H1 (cell line): Measurements from ENCODE around the gene SMCHD1. TPM values are rescaled to one million over a fixed set of nuclear protein-coding genes. Genes with fewer than 3 reads are reported as not detected.

Experiments
- CTCF ChIA-PET: fragments of 300-600 bp; sonication (Branson Sonifier 250); formaldehyde crosslinking; loops from one replicate; lab custom pipeline; 2021; ENCODE audit not compliant: partially characterized antibody; lab: Charles Lee
- POLR2A ChIA-PET: fragments of 300-600 bp; sonication (Branson Sonifier 250); formaldehyde crosslinking; loops from one replicate; lab custom pipeline; 2021; ENCODE audit warnings: inconsistent platforms; ENCODE audit not compliant: partially characterized antibody; lab: Charles Lee
- DNase-seq, 2 experiments: peaks; one replicate each; pipeline versions ENCODE4 v3.0.0 to v3.0.0-alpha.2; 2010 to 2022; ENCODE audit warnings: low spot score in 2 of 2, low read depth in 1 of 2, mixed read lengths in 1 of 2
- FAIRE-seq: peaks from 2 replicates; lab custom pipeline; 2011; peaks lifted over from hg19 to GRCh38; lab: Jason Lieb, UNC
- H2AFZ ChIP-seq: 2 replicates; pipeline ENCODE4 v1.8.1; 2012; ENCODE audit warnings: low read length, inconsistent platforms
- H2AK5ac ChIP-seq: 2 replicates; pipeline ENCODE4 v1.6.1; 2013; ENCODE audit warnings: low read depth, low read length
- H2BK120ac ChIP-seq: replicated peaks from 2 replicates; pipeline ENCODE3; 2013; ENCODE audit warnings: low read depth, low read length, inconsistent platforms
- H2BK12ac ChIP-seq: 2 replicates; pipeline ENCODE4 v1.6.1; 2013; ENCODE audit warnings: low read depth, low read length
- H2BK15ac ChIP-seq: 2 replicates; pipeline ENCODE4 v1.6.1; 2013; ENCODE audit warnings: low read length
- H2BK20ac ChIP-seq: 2 replicates; pipeline ENCODE4 v1.6.1; 2013; ENCODE audit warnings: low read length
- H2BK5ac ChIP-seq: 2 replicates; pipeline ENCODE4 v1.6.1; 2013; ENCODE audit warnings: low read depth, low read length
- H3K14ac ChIP-seq: 2 replicates; pipeline ENCODE4 v1.6.1; 2013; ENCODE audit warnings: inconsistent platforms; ENCODE audit not compliant: insufficient read length
- H3K18ac ChIP-seq: 2 replicates; pipeline ENCODE4 v1.6.1; 2013; ENCODE audit warnings: low read length; ENCODE audit errors: extremely low read depth
- H3K23ac ChIP-seq: 2 replicates; pipeline ENCODE4 v1.6.1; 2013; ENCODE audit warnings: inconsistent platforms; ENCODE audit not compliant: insufficient read length
- H3K23me2 ChIP-seq: 2 replicates; pipeline ENCODE4 v1.6.1; 2013; ENCODE audit warnings: low read depth, low read length
- H3K27ac ChIP-seq: 2 replicates; pipeline ENCODE4 v1.6.1; 2011; ENCODE audit warnings: low read depth, low read length, inconsistent platforms
- H3K27me3 ChIP-seq, 4 experiments: replicated peaks in 1 of 4; 1 replicate in 1 of 4; 2 replicates in 3 of 4; pipeline versions ENCODE4 v1.6.1 to v1.8.1; 2011 to 2013; ENCODE audit warnings: low read length in 3 of 4, mild to moderate bottlenecking in 3 of 4, inconsistent platforms in 2 of 4, mixed read lengths in 2 of 4, moderate library complexity in 1 of 4; ENCODE audit not compliant: control insufficient read depth in 3 of 4, insufficient read depth in 3 of 4; ENCODE audit errors: extremely low read depth in 1 of 4
- H3K36me3 ChIP-seq, 4 experiments: 2 replicates each; pipeline versions ENCODE4 v1.6.1 to v1.8.1; 2011 to 2013; ENCODE audit warnings: mild to moderate bottlenecking in 4 of 4, low read length in 3 of 4, moderate library complexity in 2 of 4, control low read depth in 1 of 4, inconsistent platforms in 1 of 4; ENCODE audit not compliant: insufficient read depth in 4 of 4, control insufficient read depth in 2 of 4
- H3K4ac ChIP-seq: replicated peaks from 2 replicates; pipeline ENCODE3; 2013; ENCODE audit warnings: low read length, low read depth, mixed read lengths, inconsistent platforms; ENCODE audit not compliant: insufficient read length
- H3K4me1 ChIP-seq, 4 experiments: replicated peaks in 1 of 4; 1 replicate in 1 of 4; 2 replicates in 3 of 4; pipeline versions ENCODE4 v1.6.1 to v1.8.1; 2011 to 2013; ENCODE audit warnings: low read length in 3 of 4, inconsistent platforms in 2 of 4, mixed read lengths in 1 of 4; ENCODE audit not compliant: insufficient read depth in 4 of 4, control insufficient read depth in 3 of 4
- H3K4me2 ChIP-seq, 2 experiments: 2 replicates each; pipeline versions ENCODE4 v1.6.1 to v1.8.1; 2011 to 2013; ENCODE audit warnings: low read depth in 2 of 2, low read length in 2 of 2, control low read depth in 1 of 2, inconsistent platforms in 1 of 2, mild to moderate bottlenecking in 1 of 2; ENCODE audit not compliant: insufficient read depth in 1 of 2
- H3K4me3 ChIP-seq, 4 experiments: fragments of 200-600, 300-600 bp in 1 of 4; sonication (generic), shearing (Covaris generic), sonication (Bioruptor Twin) in 1 of 4; 2 replicates each; pipeline versions ENCODE4 v1.5.1 to v1.8.1; 2011 to 2016; ENCODE audit warnings: low read length in 4 of 4, low read depth in 3 of 4, control low read depth in 2 of 4, inconsistent platforms in 2 of 4, mild to moderate bottlenecking in 2 of 4, mixed read lengths in 1 of 4, moderate library complexity in 1 of 4; ENCODE audit not compliant: insufficient read depth in 2 of 4; ENCODE audit errors: extremely low read depth in 1 of 4
- H3K56ac ChIP-seq: replicated peaks from 2 replicates; pipeline ENCODE3; 2013; ENCODE audit warnings: low read depth, mild to moderate bottlenecking, mixed read lengths, low read length, inconsistent platforms; ENCODE audit not compliant: insufficient read length
- H3K79me1 ChIP-seq: 2 replicates; pipeline ENCODE4 v1.6.1; 2013; ENCODE audit warnings: low read depth, low read length, control low read depth
- H3K79me2 ChIP-seq, 2 experiments: 2 replicates each; pipeline versions ENCODE4 v1.6.1 to v1.8.1; 2012 to 2013; ENCODE audit warnings: low read length in 2 of 2, mild to moderate bottlenecking in 2 of 2, inconsistent platforms in 1 of 2; ENCODE audit not compliant: insufficient read depth in 2 of 2, control insufficient read depth in 1 of 2
- H3K9ac ChIP-seq, 4 experiments: replicated peaks in 1 of 4; 1 replicate in 1 of 4; 2 replicates in 3 of 4; pipeline versions ENCODE4 v1.6.1 to v1.8.1; 2011 to 2013; ENCODE audit warnings: low read depth in 3 of 4, low read length in 3 of 4, control low read depth in 2 of 4, mild to moderate bottlenecking in 2 of 4, moderate library complexity in 2 of 4, inconsistent platforms in 1 of 4; ENCODE audit errors: extremely low read depth in 1 of 4
- H3K9me3 ChIP-seq, 2 experiments: 2 replicates each; pipeline versions ENCODE4 v1.6.1 to v1.8.1; 2012 to 2013; ENCODE audit warnings: mild to moderate bottlenecking in 2 of 2, moderate library complexity in 2 of 2, control low read depth in 1 of 2, inconsistent platforms in 1 of 2, low read depth in 1 of 2, low read length in 1 of 2, mixed read lengths in 1 of 2; ENCODE audit not compliant: insufficient read depth in 2 of 2
- H4K20me1 ChIP-seq, 2 experiments: replicated peaks in 1 of 2; 2 replicates each; pipeline versions ENCODE3 to v1.8.1; 2011 to 2013; ENCODE audit warnings: inconsistent platforms in 2 of 2, low read length in 2 of 2, mild to moderate bottlenecking in 1 of 2; ENCODE audit not compliant: insufficient read depth in 2 of 2, control insufficient read depth in 1 of 2
- H4K5ac ChIP-seq: 2 replicates; pipeline ENCODE4 v1.6.1; 2013; ENCODE audit warnings: low read length, low read depth, mixed read lengths, inconsistent platforms; ENCODE audit not compliant: insufficient read length
- H4K8ac ChIP-seq: 2 replicates; pipeline ENCODE4 v1.8.0; 2013; ENCODE audit warnings: mild to moderate bottlenecking, moderate library complexity, low read length, inconsistent platforms; ENCODE audit not compliant: insufficient read depth; ENCODE audit errors: extremely low read depth
- H4K91ac ChIP-seq: replicated peaks from 2 replicates; pipeline ENCODE3; 2013; ENCODE audit warnings: low read length, mixed read lengths, inconsistent platforms; ENCODE audit not compliant: insufficient read length
- CTBP2 ChIP-seq: IDR thresholded peaks from 2 replicates; pipeline ENCODE4 v1.7.0; 2011; ENCODE audit warnings: borderline replicate concordance, mild to moderate bottlenecking, moderate library complexity, mixed read lengths, low read length; ENCODE audit not compliant: insufficient read depth, insufficient read length
- JUND ChIP-seq: IDR thresholded peaks from 2 replicates; pipeline ENCODE4 v1.6.1; 2011; ENCODE audit warnings: mild to moderate bottlenecking, improper control_type of control experiment, low read length
- MAFK ChIP-seq: IDR thresholded peaks from 2 replicates; pipeline ENCODE4 v1.6.1; 2012; ENCODE audit warnings: low read depth, mild to moderate bottlenecking, improper control_type of control experiment, low read length
- WGBS, 2 experiments: shearing (Covaris generic) in 1 of 2; methylation state at CpG; one replicate each; pipeline versions ENCODE4 v1.1.6 to v1.1.7; 2013 to 2015; ENCODE audit warnings: low lambda C conversion rate in 2 of 2, mixed read lengths in 2 of 2, inconsistent platforms in 1 of 2, low coverage in 1 of 2, missing lambda C conversion rate in 1 of 2; ENCODE audit not compliant: insufficient replicate concordance in 2 of 2, insufficient coverage in 1 of 2, insufficient read length in 1 of 2; ENCODE audit errors: extremely low coverage in 1 of 2, missing lambda C conversion rate in 1 of 2; 5-methylcytosine and 5-hydroxymethylcytosine counted together
- polyA plus RNA-seq, 7 experiments: library from polyadenylated mRNA; depleted of rRNA in 3 of 7; stranded (reverse) in 5 of 7; unstranded in 2 of 7; fragments of >200 nt in 5 of 7; fragments of 200-250 nt in 2 of 7; gene quantifications; 1 replicate in 5 of 7; 2 replicates in 1 of 7; 4 replicates in 1 of 7; pipeline versions ENCODE4 v1.2.1 to v1.2.3, GENCODE V29; 2011 to 2013; ENCODE audit warnings: missing spikeins in 2 of 7, mixed read lengths in 2 of 7
- total RNA-seq: library from RNA; stranded (reverse); fragmentation: NEBNext Ultra II Directional; extraction: Animal tissue kit (Norgen Biotek cat#: 25700); gene quantifications from 2 replicates; pipeline ENCODE4 v1.2.1, GENCODE V29; 2021

Gene SMCHD1
- total and polyA plus RNA-seq, 2 of the 8 experiments (the other 6 are each of a cell fraction or from before 2014, with no cell fraction given), result 9.3 to 32.0 TPM

GRCh38 chr18:2617401-2617998 is 38.0 kb upstream of the SMCHD1 start:
- H3K79me2 ChIP-seq, result no peaks in the 10 kb centered on the region
- no peak overlapping the region for H2BK120ac ChIP-seq
- H3K56ac ChIP-seq, result no peak overlapping the region
- no peak overlapping the region for H2BK15ac ChIP-seq
- CTCF ChIA-PET, result no interaction called here
- H2AK5ac ChIP-seq, result no peak overlapping the region
- no peak overlapping the region for H2BK5ac ChIP-seq
- H2BK12ac ChIP-seq, result no peak overlapping the region
- POLR2A ChIA-PET, result interaction anchor here (0.5 kb wide), 1 partner anchor 12 kb away, joined by 3 read pairs; no protein-coding TSS in a partner anchor
- no peaks in the 10 kb centered on the region for H3K9me3 ChIP-seq
- H3K9ac ChIP-seq, result no peak overlapping the region
- H3K79me1 ChIP-seq, result no peaks in the 10 kb centered on the region
- no peaks in the 10 kb centered on the region for H3K27me3 ChIP-seq
- no peaks in the 10 kb centered on the region for H3K4me1 ChIP-seq
- no peak overlapping the region for H4K91ac ChIP-seq
- H3K18ac ChIP-seq, result no peak overlapping the region
- no peak for FAIRE-seq
- H3K23me2 ChIP-seq, result no peaks in the 10 kb centered on the region
- TF ChIP-seq MAFK (no peak), CTBP2 (no peak), JUND (no peak)
- no peak overlapping the region for H3K4me3 ChIP-seq
- no peaks in the 10 kb centered on the region for H4K20me1 ChIP-seq
- no peak overlapping the region for H2BK20ac ChIP-seq
- no peak overlapping the region for H3K14ac ChIP-seq
- peaks cover 0 to 34% (median 13%) of the 10 kb centered on the region in 4 experiments; a peak in 5 of 8 replicates for H3K36me3 ChIP-seq
- H4K8ac ChIP-seq, result no peak overlapping the region
- H4K5ac ChIP-seq, result no peak overlapping the region
- no peak overlapping the region for H3K4me2 ChIP-seq
- no peak overlapping the region for H3K4ac ChIP-seq
- H3K23ac ChIP-seq, result no peak overlapping the region
- no peak for DNase-seq
- no peak overlapping the region for H3K27ac ChIP-seq
- 84% methylated on average over 4 of the region's 4 CpGs; no CpG with 5 or more reads in 1 of the 2 experiments for WGBS, 2 experiments
- no peak overlapping the region for H2AFZ ChIP-seq
